ENCODE measurements around the gene SPEG. TPM values are rescaled to one million over a fixed set of nuclear protein-coding genes. Genes with fewer than 3 reads are reported as not detected.
A peak's percentile ranks its signal among the peaks of the same experiment; 100 is the strongest.

SPEG gene
- total RNA-seq, 1 donor from 2014 or later = 5.6 TPM

DNA sequence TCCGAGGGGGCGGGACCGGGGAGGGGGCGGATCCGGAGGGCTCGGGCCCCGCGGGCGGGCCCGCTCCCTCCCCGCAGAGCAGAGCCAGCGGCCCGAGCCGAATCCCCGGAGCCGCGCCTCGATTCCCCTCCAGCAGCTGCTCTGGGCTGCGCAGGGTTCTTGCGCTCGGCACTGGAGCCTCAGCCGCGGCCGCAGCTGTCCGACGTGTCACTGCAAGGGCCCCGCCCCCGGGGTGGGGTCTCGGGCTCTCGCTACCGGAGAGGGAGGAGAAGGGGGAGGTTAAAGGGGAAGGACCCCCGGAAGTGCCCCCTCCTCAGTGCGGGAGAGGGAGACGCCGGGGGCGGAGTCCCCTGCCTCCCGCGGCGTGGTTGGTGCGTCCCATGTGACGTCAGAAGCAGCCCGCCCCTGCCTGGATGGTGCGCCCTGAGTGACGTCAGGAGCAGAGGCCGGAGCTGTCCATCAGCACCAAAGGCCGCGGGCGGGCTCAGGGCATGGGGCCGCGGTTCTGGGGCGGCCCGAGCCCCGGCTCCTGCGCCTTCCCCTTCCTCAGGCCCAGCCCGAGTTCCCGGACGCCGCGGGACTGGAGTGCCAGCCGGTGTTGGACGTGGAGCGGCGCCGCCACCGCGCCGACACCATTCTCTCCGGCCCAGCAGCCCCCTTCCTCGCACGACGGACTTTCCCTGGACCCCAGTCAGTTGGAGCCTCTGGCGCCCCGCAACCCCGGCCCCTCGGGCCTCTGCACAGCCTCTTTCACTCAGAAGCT is 109.1 kb downstream of the SPEG start, which contains the start of the genes CHPF and TMEM198:
TSS of gene CHPF (minus strand) at position 214 of the 763 bp plus-strand sequence. CDS start 271 bp downstream, outside the sequence.
TSS of gene TMEM198 (plus strand) at position 433 of the 763 bp plus-strand sequence. CDS start 700 bp downstream, outside the sequence.
- intact Hi-C loops (cut with DNase I) = no loop called here

DNA sequence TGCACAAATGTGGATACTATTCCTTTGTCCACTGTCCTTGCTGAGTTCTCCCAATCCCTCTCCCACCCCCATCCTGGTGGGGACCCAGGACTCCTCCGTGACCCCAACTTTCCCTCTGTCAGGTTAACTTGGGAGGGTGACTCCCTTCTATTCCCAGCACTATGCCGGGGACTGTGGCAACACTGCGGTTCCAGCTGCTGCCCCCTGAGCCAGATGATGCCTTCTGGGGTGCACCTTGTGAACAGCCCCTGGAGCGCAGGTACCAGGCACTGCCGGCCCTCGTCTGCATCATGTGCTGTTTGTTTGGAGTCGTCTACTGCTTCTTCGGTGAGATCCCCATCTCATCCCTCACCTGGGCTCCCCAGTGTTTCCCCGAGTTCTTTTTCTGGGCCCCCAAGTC is 109.9 kb downstream of the SPEG start:
- no peaks in the 10 kb centered on the region for H3K9me3 ChIP-seq
- no peaks in the 10 kb centered on the region for H3K27me3 ChIP-seq
- peaks cover 24% of the 10 kb centered on the region for H3K4me1 ChIP-seq
- ATAC-seq (no peak), DNase-seq (no peak)
- peak overlapping the region; percentile 85 for H3K27ac ChIP-seq
- H3K36me3 ChIP-seq = peaks cover 14% of the 10 kb centered on the region
- intact Hi-C loops (cut with DNase I) = no loop called here
- TF ChIP-seq, protein P1, sequence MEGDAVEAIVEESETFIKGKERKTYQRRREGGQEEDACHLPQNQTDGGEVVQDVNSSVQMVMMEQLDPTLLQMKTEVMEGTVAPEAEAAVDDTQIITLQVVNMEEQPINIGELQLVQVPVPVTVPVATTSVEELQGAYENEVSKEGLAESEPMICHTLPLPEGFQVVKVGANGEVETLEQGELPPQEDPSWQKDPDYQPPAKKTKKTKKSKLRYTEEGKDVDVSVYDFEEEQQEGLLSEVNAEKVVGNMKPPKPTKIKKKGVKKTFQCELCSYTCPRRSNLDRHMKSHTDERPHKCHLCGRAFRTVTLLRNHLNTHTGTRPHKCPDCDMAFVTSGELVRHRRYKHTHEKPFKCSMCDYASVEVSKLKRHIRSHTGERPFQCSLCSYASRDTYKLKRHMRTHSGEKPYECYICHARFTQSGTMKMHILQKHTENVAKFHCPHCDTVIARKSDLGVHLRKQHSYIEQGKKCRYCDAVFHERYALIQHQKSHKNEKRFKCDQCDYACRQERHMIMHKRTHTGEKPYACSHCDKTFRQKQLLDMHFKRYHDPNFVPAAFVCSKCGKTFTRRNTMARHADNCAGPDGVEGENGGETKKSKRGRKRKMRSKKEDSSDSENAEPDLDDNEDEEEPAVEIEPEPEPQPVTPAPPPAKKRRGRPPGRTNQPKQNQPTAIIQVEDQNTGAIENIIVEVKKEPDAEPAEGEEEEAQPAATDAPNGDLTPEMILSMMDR (IDR thresholded peaks at IDR 0.05) = no peak
- peak overlapping the region; percentile 70 for H3K4me3 ChIP-seq

More for the DNA sequence above, 109.1 kb downstream of the SPEG start, which contains the start of the genes CHPF and TMEM198:
- H3K27ac ChIP-seq = peak within 1 kb of the TSS; percentile 85
- peak within 1 kb of the TSS; percentile 70 for H3K4me3 ChIP-seq
- DNase-seq (peak; percentile 98), ATAC-seq (peak; percentile 90)
- H3K9me3 ChIP-seq = no peaks in the 10 kb centered on the region
- peaks cover 22% of the 10 kb centered on the region for H3K36me3 ChIP-seq
- no peaks in the 10 kb centered on the region for H3K27me3 ChIP-seq
- TF ChIP-seq, protein P1 (IDR thresholded peaks at IDR 0.05) = no peak
- peaks cover 24% of the 10 kb centered on the region for H3K4me1 ChIP-seq

DNA sequence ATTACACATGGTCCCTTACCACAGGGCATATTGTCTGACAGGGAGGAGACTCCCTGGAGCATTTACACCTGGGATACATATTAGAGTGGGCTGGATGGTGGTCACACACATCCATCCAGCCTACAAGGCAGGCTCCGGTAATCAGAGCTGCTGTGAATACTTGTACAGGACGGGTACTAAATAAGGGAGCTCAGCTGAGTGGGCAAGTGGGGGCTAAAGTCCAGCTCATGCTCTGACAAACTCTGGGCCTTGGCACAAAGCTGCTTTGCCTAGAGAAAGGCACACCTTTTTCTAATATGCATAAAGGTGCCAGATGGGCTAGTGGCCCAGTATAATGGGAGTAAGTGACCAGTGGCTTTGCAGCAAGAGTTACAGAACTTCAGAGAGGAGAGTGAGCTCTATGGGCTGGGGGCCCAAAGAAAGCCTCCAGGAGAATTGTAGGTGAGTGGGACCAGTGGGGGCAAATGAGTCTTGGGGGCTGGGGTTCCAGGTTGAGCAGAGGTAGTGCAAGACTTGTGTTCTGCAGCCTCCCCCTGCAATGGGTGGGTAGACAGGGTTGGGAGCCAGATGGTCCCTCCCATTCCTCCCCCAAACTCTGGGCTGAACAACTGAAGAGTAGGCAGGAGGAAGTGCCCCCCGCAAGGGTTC is 110.8 kb downstream of the SPEG start:
- peaks cover 24% of the 10 kb centered on the region for H3K4me1 ChIP-seq
- H3K9me3 ChIP-seq = no peaks in the 10 kb centered on the region
- DNase-seq (no peak), ATAC-seq (no peak)
- intact Hi-C loops (cut with DNase I) = no loop called here
- TF ChIP-seq, protein P1 (IDR thresholded peaks at IDR 0.05) = no peak
- peaks cover 5% of the 10 kb centered on the region for H3K36me3 ChIP-seq
- H3K27ac ChIP-seq = no peak overlapping the region
- H3K27me3 ChIP-seq = no peaks in the 10 kb centered on the region
- no peak overlapping the region for H3K4me3 ChIP-seq

DNA sequence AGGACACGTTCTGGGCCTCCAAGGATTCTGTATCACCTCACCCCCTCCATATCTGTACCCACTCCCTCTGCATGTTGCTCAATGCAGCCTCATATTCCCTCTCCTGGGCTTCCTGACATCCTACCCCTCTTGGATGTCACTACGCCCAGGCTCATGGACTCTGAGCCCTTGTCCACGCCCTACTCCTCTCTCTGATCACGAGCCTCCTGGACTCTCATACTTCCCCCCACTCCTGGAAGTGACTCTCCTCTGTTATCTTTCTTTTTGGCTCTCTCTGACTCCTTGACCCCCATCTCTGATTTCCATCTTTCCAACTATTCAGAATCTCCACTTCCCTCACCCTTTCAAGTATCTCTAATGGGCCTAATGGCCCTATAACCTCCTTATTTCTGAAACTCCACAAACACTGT is 111.3 kb downstream of the SPEG start:
- DNase-seq = no peak
- Histone ChIP-seq H3K36me3 (peaks cover under 1% of the 10 kb centered on the region), H3K27ac (no peak overlapping the region), H3K9me3 (no peaks in the 10 kb centered on the region), H3K4me3 (no peak overlapping the region), H3K4me1 (peaks cover 24% of the 10 kb centered on the region), H3K27me3 (no peaks in the 10 kb centered on the region)
- no peak for ATAC-seq
- intact Hi-C loops (cut with DNase I) = no loop called here
- TF ChIP-seq, protein P1 (IDR thresholded peaks at IDR 0.05) = no peak

GRCh38 chr2:219547621-219548020 is 113.0 kb downstream of the SPEG start:
- no peaks in the 10 kb centered on the region for H3K9me3 ChIP-seq
- H3K4me3 ChIP-seq = no peak overlapping the region
- DNase-seq (no peak), ATAC-seq (no peak)
- H3K27me3 ChIP-seq = peaks cover 8% of the 10 kb centered on the region
- peaks cover 12% of the 10 kb centered on the region for H3K4me1 ChIP-seq
- intact Hi-C loops (cut with DNase I) = no loop called here
- H3K27ac ChIP-seq = no peak overlapping the region
- H3K36me3 ChIP-seq = no peaks in the 10 kb centered on the region
- TF ChIP-seq, protein P1 (IDR thresholded peaks at IDR 0.05) = no peak

Other genes with a start within 250 kb of the SPEG start
- gene ZFAND2B, start 228.1 kb upstream of the SPEG start, total RNA-seq = 41.2 TPM
- 18.2 TPM for gene ABCB6, start 215.9 kb upstream of the SPEG start, total RNA-seq
- gene ATG9A, start 205.2 kb upstream of the SPEG start, total RNA-seq = 48.2 TPM
- 37.6 TPM for gene ANKZF1, start 205.0 kb upstream of the SPEG start, total RNA-seq
- 10.0 TPM for gene GLB1L, start 189.4 kb upstream of the SPEG start, total RNA-seq
- gene STK16, start 189.4 kb upstream of the SPEG start, total RNA-seq = 21.4 TPM
- gene TUBA4B, start 181.6 kb upstream of the SPEG start, total RNA-seq = not detected
- gene TUBA4A, start 180.9 kb upstream of the SPEG start, total RNA-seq = 45.4 TPM
- gene DNAJB2, start 155.5 kb upstream of the SPEG start, total RNA-seq = 79.4 TPM
- gene PTPRN, start 125.4 kb upstream of the SPEG start, total RNA-seq = not detected
- not detected for gene RESP18, start 102.1 kb upstream of the SPEG start, total RNA-seq
- 69.9 TPM for gene DNPEP, start 46.9 kb upstream of the SPEG start, total RNA-seq
- 59.4 TPM for gene DES, start 16.5 kb upstream of the SPEG start, total RNA-seq
- 25.3 TPM for gene GMPPA, start 64.0 kb downstream of the SPEG start, total RNA-seq
- gene ASIC4, start 79.6 kb downstream of the SPEG start, total RNA-seq = 0.55 TPM
- gene CHPF, start 109.0 kb downstream of the SPEG start, total RNA-seq = 45.3 TPM
- gene TMEM198, start 109.2 kb downstream of the SPEG start, total RNA-seq = 2.9 TPM
- gene OBSL1, start 136.7 kb downstream of the SPEG start, total RNA-seq = 72.8 TPM
- 0.43 TPM for gene INHA, start 137.5 kb downstream of the SPEG start, total RNA-seq
- 25.7 TPM for gene STK11IP, start 163.0 kb downstream of the SPEG start, total RNA-seq
- 2.9 TPM for gene SLC4A3, start 192.8 kb downstream of the SPEG start, total RNA-seq